Lower lobe of right lung (tissue), 2 donors: ENCODE measurements around the gene CHKA. TPM values are rescaled to one million over a fixed set of nuclear protein-coding genes. Genes with fewer than 3 reads are reported as not detected.

ENCODE experiments used
- ATAC-seq, 2 donors: fragments of 200-7000 bp; cut with Tn5 transposase; one replicate each; pipeline ENCODE4 v1.9.1; 2020 to 2022; ENCODE audit warnings: mild to moderate bottlenecking in 2 of 2, moderate library complexity in 2 of 2
- DNase-seq: peaks from one replicate; pipeline ENCODE4 v3.0.0-alpha.2; 2020
- H3K27ac ChIP-seq: fragments of 200-600 bp; one replicate; pipeline ENCODE4 v1.8.0; 2022
- H3K27me3 ChIP-seq: fragments of 200-600 bp; one replicate; pipeline ENCODE4 v1.8.0; 2022; ENCODE audit warnings: low read depth
- H3K36me3 ChIP-seq: fragments of 200-600 bp; one replicate; pipeline ENCODE4 v1.8.0; 2022; ENCODE audit warnings: mild to moderate bottlenecking
- H3K4me1 ChIP-seq: fragments of 200-600 bp; one replicate; pipeline ENCODE4 v1.8.0; 2022
- H3K4me3 ChIP-seq: fragments of 200-600 bp; one replicate; pipeline ENCODE4 v1.8.0; 2022; ENCODE audit warnings: mild to moderate bottlenecking
- H3K9me3 ChIP-seq: fragments of 200-600 bp; one replicate; pipeline ENCODE4 v1.8.0; 2022
- intact Hi-C: fragments of 100-400 bp; cut with DNase I; formaldehyde crosslinking; loops from one replicate; pipeline ENCODE4 v1.11.0; 2022
- total RNA-seq: library from RNA; stranded (reverse); fragmentation: NEBNext Ultra II Directional; extraction: Animal tissue kit (Norgen Biotek cat#: 25700); gene quantifications from one replicate; pipeline ENCODE4 v1.2.1, GENCODE V29; 2021
- TF ChIP-seq, protein P1 (sequence below): fragments of 200-600 bp; IDR thresholded peaks from one replicate; pipeline ENCODE4 v1.8.0; 2022; ENCODE audit warnings: antibody characterized with exemption, mild to moderate bottlenecking
- donor health status: DM: no; HTN: yes; CAD: no; lungs with severe emphysema.

The CHKA gene
- total RNA-seq, 1 donor from 2014 or later = 43.0 TPM

DNA sequence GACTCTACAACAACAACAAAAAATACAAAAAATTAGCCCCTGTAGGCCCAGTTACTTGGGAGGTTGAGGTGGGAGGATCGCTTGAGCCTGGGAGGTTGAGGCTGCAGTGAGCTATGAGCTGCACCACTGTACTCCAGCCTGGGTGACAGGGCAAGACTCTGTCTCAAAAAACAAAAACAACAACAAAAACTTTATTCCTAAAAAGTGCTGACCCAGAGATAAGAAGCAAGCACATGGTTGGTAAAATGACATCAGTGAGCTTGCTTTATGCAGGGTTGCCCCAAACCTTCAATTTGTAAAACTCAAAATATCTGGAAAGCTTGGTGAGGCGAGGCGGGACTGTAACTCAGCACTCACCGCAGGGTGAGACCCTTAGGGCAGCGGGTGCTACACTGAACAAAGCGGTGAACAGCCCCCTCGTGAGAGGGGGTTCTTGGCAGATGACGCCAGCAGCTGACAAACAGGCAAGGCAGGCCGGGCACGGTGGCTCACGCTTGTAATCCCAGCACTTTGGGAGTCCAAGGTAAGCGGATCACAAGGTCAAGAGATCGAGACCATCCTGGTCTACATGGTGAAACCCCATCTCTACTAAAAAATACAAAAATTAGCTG is 85.8 kb downstream of the CHKA start:
- no peaks in the 10 kb centered on the region for H3K9me3 ChIP-seq
- DNase-seq (no peak), ATAC-seq (no peak)
- no peak overlapping the region for H3K4me3 ChIP-seq
- H3K27ac ChIP-seq = peak overlapping the region; percentile 93
- peaks cover 27% of the 10 kb centered on the region for H3K36me3 ChIP-seq
- H3K27me3 ChIP-seq = no peaks in the 10 kb centered on the region
- TF ChIP-seq, protein P1, sequence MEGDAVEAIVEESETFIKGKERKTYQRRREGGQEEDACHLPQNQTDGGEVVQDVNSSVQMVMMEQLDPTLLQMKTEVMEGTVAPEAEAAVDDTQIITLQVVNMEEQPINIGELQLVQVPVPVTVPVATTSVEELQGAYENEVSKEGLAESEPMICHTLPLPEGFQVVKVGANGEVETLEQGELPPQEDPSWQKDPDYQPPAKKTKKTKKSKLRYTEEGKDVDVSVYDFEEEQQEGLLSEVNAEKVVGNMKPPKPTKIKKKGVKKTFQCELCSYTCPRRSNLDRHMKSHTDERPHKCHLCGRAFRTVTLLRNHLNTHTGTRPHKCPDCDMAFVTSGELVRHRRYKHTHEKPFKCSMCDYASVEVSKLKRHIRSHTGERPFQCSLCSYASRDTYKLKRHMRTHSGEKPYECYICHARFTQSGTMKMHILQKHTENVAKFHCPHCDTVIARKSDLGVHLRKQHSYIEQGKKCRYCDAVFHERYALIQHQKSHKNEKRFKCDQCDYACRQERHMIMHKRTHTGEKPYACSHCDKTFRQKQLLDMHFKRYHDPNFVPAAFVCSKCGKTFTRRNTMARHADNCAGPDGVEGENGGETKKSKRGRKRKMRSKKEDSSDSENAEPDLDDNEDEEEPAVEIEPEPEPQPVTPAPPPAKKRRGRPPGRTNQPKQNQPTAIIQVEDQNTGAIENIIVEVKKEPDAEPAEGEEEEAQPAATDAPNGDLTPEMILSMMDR = no peak
- H3K4me1 ChIP-seq = peaks cover 74% of the 10 kb centered on the region
- intact Hi-C loops = no loop called here

DNA sequence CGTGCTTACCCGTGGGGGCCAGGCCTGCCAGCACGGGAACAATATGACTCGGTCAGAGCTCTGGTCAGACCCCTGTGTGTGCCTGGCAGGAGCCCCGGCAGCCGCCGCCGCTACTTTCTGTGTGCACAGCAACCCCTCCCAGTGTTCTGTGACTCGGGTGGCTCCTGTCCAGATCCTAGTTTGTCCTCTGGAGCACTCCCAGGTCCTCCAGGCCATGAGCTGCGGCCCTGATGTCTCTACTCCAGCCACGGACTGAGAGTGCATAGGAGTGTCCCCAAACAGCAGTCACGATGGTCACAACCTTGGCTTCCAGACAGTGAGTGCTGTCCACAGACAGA is 87.5 kb downstream of the CHKA start:
- intact Hi-C loops = no loop called here
- TF ChIP-seq, protein P1 = no peak
- no peak overlapping the region for H3K27ac ChIP-seq
- peaks cover 67% of the 10 kb centered on the region for H3K4me1 ChIP-seq
- H3K9me3 ChIP-seq = no peaks in the 10 kb centered on the region
- ATAC-seq = no peak
- H3K4me3 ChIP-seq = no peak overlapping the region
- DNase-seq = no peak
- no peaks in the 10 kb centered on the region for H3K27me3 ChIP-seq
- H3K36me3 ChIP-seq = peaks cover 27% of the 10 kb centered on the region

DNA sequence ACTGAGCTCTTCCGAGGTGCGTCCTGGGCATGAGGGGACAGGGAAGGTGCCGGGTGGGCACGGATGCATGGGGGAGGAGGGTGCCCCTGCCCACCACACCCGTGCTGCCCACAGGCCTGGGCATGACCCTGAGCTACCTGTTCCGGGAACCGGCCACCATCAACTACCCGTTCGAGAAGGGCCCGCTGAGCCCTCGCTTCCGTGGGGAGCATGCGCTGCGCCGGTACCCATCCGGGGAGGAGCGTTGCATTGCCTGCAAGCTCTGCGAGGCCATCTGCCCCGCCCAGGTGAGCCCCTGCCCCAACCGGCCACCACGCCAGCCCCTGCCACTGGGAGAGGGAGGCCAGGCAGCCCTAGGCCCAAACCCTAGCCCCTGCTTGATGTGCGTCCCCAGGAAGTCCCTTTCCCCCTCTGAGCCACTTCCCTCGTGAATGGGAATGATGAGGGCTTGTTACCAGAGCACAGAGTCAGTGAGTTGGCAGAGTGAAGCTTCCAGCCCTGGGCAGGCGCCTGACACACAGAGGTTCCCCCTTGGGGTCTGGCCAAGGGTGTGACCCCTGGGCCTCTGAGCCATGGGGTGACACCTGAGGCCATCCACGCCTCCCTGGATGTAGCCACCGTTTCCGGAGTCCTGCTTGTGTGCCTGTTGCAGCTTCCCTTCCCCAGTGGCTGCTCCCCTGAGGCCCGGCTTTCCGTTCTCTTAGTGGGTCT is 88.0 kb downstream of the CHKA start:
- intact Hi-C loops = no loop called here
- ATAC-seq = no peak

DNA sequence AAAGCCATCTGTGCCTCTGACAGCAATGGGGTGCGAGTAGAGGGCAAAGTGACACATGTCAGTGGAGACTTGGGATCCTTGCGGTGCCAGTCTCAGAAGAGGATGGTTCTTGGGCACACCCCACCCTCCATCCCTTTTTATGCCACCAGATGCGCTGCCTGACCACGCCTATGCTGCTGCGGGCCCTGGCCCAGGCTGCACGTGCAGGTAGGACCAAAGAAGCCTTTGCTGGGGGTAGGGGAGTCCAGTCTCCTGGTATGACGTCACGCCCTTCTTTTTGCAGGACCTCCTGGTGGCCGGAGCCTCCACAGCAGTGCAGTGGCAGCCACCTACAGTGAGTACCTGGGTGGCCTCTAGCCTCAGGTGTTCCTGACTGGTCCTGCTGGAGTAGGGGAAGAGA is 89.2 kb downstream of the CHKA start:
- DNase-seq (no peak), ATAC-seq (no peak)
- H3K4me1 ChIP-seq = peaks cover 51% of the 10 kb centered on the region
- no peaks in the 10 kb centered on the region for H3K27me3 ChIP-seq
- H3K9me3 ChIP-seq = no peaks in the 10 kb centered on the region
- TF ChIP-seq, protein P1 = no peak
- intact Hi-C loops = no loop called here
- H3K4me3 ChIP-seq = no peak overlapping the region
- no peak overlapping the region for H3K27ac ChIP-seq
- peaks cover 39% of the 10 kb centered on the region for H3K36me3 ChIP-seq

More for the DNA sequence above, 88.0 kb downstream of the CHKA start:
- Histone ChIP-seq H3K9me3 (no peaks in the 10 kb centered on the region), H3K27ac (no peak overlapping the region), H3K4me1 (peaks cover 62% of the 10 kb centered on the region), H3K27me3 (no peaks in the 10 kb centered on the region), H3K36me3 (peaks cover 28% of the 10 kb centered on the region), H3K4me3 (no peak overlapping the region)
- TF ChIP-seq, protein P1 = no peak
- no peak for DNase-seq

DNA sequence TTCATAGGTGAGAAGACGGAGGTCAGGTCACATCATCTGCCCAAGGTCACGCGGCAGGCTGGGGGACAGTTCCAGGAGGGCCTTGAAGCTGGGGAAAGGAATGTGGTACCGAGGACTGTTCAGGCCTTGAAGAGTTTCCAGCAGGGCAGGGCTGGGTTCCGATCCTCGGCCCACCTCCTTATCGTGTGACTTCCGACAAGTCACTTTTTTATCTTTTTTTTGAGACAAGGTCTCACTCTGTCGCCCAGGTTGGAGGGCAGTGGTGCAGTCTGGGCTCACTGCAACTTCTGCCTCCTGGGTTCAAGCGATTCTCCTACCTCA is 90.1 kb downstream of the CHKA start:
- DNase-seq (peak; percentile 65), ATAC-seq (peak; percentile 37 to 52)
- Histone ChIP-seq H3K36me3 (peaks cover 47% of the 10 kb centered on the region), H3K27me3 (no peaks in the 10 kb centered on the region), H3K4me3 (peak overlapping the region; percentile 84), H3K4me1 (peaks cover 42% of the 10 kb centered on the region), H3K27ac (peak overlapping the region; percentile 87), H3K9me3 (no peaks in the 10 kb centered on the region)
- intact Hi-C loops = no loop called here
- TF ChIP-seq, protein P1 = no peak
